GM18511 (cell line): Measurements from ENCODE around the gene CLTA.
"Not testable (repeated sequence)": the region's sequence is repeated elsewhere in the genome, so short reads cannot be mapped to it uniquely, and the experiment has no call there.

ENCODE experiments used
- ATAC-seq: cut with Tn5 transposase; IDR thresholded peaks from one replicate; pipeline ENCODE4 v1.9.1; 2021; ENCODE audit warnings: mild to moderate bottlenecking, moderate library complexity; ENCODE audit not compliant: unreplicated experiment

CLTA gene

DNA sequence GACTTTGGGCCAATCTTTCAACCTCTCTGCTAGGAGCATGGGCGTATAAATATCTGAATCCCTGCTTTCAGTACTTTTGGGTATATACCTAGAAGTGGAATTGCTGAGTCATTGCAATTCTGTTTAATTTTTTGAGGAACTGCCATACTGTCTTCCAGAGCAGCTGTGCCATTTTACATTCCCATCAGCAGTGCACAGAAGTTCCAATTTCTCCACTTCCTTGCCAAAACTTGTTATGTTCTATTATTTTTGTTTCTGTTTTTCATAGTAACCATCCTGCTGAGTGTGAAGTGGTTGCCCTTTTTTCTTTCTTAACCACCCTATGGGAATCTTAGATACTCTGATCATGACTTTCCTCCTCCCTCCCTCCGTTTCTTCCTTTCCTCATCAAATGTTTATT, 32.6 kb upstream of the CLTA start:
- no peak for ATAC-seq

DNA sequence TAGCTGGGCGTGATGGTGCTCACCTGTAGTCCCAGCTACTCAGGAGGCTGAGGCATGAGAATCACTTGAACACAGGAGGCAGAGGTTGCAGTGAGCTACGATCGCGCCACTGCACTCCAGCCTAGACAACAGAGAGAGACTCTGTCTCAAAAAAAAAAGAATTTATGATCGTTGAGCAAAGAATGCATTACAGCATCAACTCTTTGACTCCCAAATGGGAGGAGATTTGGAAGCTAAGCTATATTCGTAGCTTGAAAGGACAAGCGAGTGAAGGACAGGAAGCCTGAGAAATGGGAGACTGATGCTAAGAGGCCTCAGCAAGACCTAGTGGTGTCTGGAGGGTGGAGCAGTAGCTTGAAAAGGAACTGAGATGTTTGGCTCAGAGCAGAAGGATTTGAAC, 31.8 kb upstream of the CLTA start:
- no peak for ATAC-seq

DNA sequence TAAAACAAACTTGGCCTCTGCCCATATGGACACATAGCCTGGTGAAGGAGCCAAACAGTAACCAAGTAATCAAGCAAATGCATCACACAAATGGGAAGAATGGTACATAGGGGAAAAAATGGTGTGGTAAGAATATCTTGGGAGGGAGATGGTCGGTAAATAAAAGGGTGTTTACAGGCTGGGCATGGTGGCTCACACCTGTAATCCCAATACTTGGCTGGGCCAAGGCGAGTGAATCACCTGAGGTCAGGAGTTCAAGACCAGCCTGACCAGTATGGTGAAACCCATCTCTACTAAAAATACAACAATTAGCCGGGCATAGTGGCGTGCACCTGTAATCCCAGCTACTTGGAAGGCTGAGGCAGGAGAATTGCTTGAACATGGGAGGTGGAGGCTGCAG, 31.2 kb upstream of the CLTA start:
- not testable (repeated sequence) for ATAC-seq

- not testable (repeated sequence) for ATAC-seq
These were observed 30.6 kb upstream of the CLTA start for GRCh38 chr9:36160126-36160525.

DNA sequence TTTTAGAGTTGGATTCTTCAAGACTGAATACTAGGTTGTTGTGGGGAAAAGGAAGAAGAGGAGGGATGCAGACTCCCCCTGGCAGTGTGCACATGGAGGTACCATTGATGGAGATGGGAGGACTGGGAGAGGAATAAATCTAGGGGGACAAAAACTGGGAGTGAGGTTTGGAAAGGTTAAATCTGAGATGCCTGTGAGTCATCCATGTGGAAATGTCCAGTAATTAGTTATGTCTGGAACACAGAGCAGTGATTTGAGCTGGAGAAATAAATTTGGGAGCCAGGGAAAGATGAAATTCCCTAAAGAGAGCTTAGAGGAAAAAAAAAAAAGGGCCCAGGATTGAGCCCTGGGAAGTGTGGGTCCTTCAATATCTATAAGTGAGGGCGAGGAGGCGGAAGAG, 29.5 kb upstream of the CLTA start:
- ATAC-seq = no peak

- no peak for ATAC-seq
These were observed 28.4 kb upstream of the CLTA start for GRCh38 chr9:36162211-36162738.

GRCh38 chr9:36163049-36163785, 27.5 kb upstream of the CLTA start:
- no peak for ATAC-seq

GRCh38 chr9:36163786-36164170, 26.9 kb upstream of the CLTA start:
- ATAC-seq = no peak

- ATAC-seq = no peak
These were observed 26.3 kb upstream of the CLTA start for GRCh38 chr9:36164372-36164771.

GRCh38 chr9:36164989-36165388, 25.7 kb upstream of the CLTA start:
- ATAC-seq = no peak

DNA sequence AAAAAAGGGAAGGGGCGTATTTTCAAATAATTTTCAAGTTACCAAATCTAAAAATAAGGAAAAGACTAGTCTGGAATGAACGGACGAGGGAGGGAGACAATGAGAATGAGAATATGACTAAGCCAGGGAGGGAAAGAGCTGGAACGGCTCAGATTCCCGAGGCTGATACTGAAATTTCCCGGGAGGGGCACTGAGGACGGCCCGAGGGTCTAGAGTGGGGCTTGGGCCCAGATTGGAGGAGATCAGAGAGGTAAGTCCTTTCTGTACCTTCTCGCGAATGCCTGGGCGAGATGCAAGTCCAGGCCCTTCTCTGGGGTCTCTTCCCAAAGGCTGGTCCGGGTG, 24.9 kb upstream of the CLTA start:
- no peak for ATAC-seq

DNA sequence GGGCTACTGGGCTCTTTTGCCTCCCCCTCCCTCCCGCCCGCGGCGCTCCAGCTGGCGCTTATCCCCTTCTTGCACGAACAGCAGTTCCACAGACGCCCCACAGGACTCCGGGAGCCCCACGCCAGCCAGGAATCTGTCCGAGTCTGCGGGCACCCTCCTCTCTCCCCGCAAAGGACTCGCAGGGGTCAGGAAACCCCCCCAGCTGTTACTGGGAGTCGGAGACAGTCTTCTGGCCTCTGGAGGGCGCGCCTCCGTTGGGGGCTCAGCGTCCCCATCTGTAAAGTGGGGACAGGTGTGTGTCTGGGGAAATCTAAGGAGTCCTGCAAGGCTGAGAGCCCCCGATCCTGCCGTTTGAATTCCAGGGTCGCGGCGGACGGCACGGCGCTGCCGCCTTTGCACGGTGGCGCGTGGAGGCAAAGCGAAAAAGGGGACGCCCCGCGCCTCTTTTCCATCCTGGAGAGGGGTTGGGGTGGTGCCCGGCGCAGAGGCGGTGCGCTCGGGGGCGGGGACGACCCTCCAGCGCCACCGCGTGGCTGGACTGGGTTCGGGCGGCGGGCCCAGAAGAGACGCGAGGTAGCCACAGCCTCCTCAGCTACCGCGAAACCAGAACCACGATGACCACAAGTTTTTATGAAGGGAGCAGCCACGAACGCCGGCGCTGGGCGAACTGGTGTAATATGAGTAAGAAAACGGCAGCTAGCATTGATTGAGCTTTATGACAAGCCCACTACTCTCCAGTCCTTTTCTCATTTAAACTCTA, 24.4 kb upstream of the CLTA start:
- peak; percentile 86 for ATAC-seq

DNA sequence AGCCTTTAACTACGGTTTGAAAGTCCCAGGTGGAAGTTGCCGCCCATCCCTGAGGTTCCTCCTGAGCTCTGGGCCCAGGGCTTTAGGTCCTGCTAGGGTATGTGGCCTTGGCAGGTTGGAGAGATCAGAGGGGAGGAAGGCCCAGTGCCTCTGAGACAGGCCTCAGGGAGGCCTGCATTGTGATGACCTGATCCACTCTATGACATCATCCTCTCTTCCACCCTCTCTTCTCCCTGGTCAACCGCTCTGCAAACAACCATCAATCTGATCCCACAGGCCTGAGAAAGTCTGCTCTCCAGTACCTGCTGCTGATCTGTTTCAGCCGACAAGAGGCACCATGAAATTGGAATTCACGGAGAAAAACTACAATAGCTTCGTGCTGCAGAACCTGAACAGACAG, 21.6 kb upstream of the CLTA start, which contains the start of gene CCIN:
Gene CCIN (plus strand): TSS at position 223 of the 400 bp plus-strand sequence. CDS start 115 bp downstream, at position 338.
- ATAC-seq = no peak

GRCh38 chr9:36169708-36170107, 21.0 kb upstream of the CLTA start:
- no peak for ATAC-seq

DNA sequence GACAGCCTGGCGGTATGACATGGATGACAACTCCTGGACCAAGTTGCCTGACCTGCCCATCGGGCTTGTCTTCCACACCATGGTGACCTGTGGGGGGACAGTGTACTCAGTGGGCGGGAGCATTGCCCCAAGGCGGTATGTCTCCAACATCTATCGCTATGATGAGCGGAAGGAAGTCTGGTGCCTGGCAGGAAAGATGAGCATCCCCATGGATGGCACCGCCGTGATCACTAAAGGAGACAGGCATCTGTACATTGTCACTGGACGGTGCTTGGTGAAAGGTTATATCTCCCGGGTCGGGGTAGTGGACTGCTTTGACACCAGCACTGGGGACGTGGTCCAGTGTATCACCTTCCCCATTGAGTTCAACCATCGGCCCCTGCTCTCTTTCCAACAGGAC, 20.2 kb upstream of the CLTA start:
- ATAC-seq = no peak

GRCh38 chr9:36173861-36174260, 16.9 kb upstream of the CLTA start:
- no peak for ATAC-seq

DNA sequence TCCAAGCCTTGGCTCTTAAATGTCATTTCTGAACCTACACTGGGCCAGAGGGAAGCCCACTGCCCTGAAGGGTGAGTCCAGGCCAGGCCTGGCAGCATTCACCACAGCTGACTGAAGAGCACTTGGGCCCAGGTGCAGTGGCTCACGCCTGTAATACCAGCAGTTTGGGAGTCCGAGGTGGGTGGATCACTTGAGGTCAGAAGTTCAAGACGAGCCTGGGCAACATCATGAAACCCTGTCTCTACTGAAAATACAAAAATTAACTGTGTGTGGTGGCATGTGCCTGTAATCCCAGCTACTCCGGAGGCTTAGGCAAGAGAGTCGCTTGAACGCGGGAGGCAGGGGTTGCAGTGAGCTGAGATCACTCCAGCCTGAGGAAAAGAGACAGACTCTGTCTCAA, 16.4 kb upstream of the CLTA start:
- ATAC-seq = no peak

DNA sequence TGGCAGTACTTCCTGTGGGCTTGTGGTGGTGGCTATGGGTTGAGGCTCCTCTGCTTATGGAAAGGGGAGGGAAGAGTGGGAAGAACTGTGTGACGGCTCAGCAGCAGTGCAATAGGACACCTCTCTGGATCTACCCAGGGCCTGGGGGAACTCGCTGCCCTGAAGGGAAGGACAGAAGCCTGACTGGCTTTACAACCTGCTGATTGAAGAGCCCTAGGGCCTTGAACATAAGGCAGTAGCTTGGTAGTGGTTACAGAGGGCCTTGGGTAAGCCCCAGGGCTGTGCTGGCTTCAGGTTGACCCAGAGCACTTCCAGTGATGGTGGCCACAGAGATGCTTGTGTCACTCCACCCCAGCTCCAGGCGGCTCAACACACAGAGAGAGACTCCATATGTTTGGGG, 16.0 kb upstream of the CLTA start:
- no peak for ATAC-seq

DNA sequence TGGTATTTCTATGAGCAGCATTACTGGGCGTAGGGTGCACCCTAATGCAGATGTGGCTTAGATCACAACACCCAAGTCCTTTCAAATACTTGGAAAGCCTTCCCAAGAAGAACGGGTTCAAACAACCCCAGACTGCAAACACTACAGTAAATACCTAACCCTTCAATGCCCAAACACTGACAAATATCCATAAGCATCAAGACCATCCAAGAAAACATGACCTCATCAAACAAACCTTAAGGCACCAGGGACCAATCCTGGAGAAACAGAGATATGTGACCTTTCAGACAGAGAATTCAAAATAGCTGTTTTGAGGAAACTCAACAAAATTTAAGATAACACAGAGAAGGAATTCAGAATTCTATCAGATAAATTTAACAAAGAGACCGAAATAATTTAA, 15.5 kb upstream of the CLTA start:
- ATAC-seq = not testable (repeated sequence)

- ATAC-seq = not testable (repeated sequence)
These were observed 14.2 kb upstream of the CLTA start for GRCh38 chr9:36176496-36176895.

- ATAC-seq = no peak
These were observed 13.2 kb upstream of the CLTA start for GRCh38 chr9:36177571-36177970.

DNA sequence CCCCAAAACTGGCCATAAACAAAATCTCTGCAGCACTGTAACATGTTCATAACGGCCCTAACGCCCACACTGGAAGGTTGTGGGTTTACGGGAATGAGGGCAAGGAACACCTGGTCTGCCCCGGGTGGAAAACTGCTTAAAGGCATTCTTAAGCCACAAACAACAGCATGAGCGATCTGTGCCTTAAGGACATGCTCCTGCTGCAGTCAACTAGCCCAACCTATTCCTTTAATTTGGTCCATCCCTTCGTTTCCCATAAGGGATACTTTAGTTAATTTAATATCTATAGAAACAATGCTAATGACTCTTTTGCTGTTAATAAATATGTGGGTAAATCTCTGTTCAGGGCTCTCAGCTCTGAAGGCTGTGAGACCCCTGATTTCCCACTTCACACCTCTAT, 10.5 kb upstream of the CLTA start:
- not testable (repeated sequence) for ATAC-seq
